HepG2 (cell line): Measurements from ENCODE around the gene VEGFB. TPM values are rescaled to one million over a fixed set of nuclear protein-coding genes. Genes with fewer than 3 reads are reported as not detected.
A peak's percentile ranks its signal among the peaks of the same experiment; 100 is the strongest.

Source experiments
- ATAC-seq: fragments of 200-7000 bp; cut with Tn5 transposase; 3 replicates; pipeline ENCODE4 v1.9.1; 2020; ENCODE audit warnings: mild to moderate bottlenecking, moderate library complexity
- BruUV-seq: library from RNA; stranded (reverse); fragments of 400-500 nt; replicated peaks from 2 replicates; lab custom pipeline; 2021; lab: Mats Ljungman, UMichigan
- CTCF ChIA-PET: fragments of 300-600 bp; formaldehyde crosslinking; extraction: SDS; loops from one replicate; lab custom pipeline; 2021; ENCODE audit warnings: low total read pairs, inconsistent platforms, low intra/inter-chr PET ratio; lab: Yijun Ruan, JAX
- POLR2A ChIA-PET: fragments of 350-600 bp; sonication (Branson Sonifier 250); formaldehyde crosslinking; loops from one replicate; lab custom pipeline; 2020; ENCODE audit warnings: antibody characterized with exemption, inconsistent platforms; lab: Yijun Ruan, JAX
- DNase-seq: peaks from one replicate; pipeline ENCODE4 v3.0.0-alpha.2; 2015; ENCODE audit warnings: low spot score
- FAIRE-seq: peaks from 3 replicates; lab custom pipeline; 2011; peaks lifted over from hg19 to GRCh38; lab: Jason Lieb, UNC
- H2AFZ ChIP-seq: one replicate; pipeline ENCODE4 v1.6.1; 2011; ENCODE audit warnings: low read length, inconsistent platforms
- H3K27ac ChIP-seq: fragments of 300-600 bp; 3 replicates; pipeline ENCODE4 v1.8.0; 2011; ENCODE audit warnings: mixed run types, mild to moderate bottlenecking, mixed read lengths, low read length, inconsistent platforms; ENCODE audit not compliant: insufficient read depth; ENCODE audit errors: extremely low read length
- H3K27me3 ChIP-seq, 2 experiments: fragments of 200-600 bp in 1 of 2; 2 replicates in 1 of 2; 3 replicates in 1 of 2; pipeline versions ENCODE4 v1.6.0 to v1.8.0; 2011; ENCODE audit warnings: low read length in 2 of 2, mild to moderate bottlenecking in 2 of 2, moderate library complexity in 2 of 2, inconsistent platforms in 1 of 2; ENCODE audit not compliant: insufficient read depth in 2 of 2, control insufficient read depth in 1 of 2
- H3K36me3 ChIP-seq, 2 experiments: fragments of 200-600 bp in 1 of 2; replicated peaks in 1 of 2; 2 replicates in 1 of 2; 3 replicates in 1 of 2; pipeline versions ENCODE4 v1.5.1 to v1.8.0; 2011; ENCODE audit warnings: low read length in 2 of 2, inconsistent platforms in 1 of 2; ENCODE audit not compliant: insufficient read depth in 2 of 2, control insufficient read depth in 1 of 2
- H3K4me1 ChIP-seq: 2 replicates; pipeline ENCODE4 v1.5.1; 2012; ENCODE audit warnings: low read length, inconsistent platforms; ENCODE audit not compliant: insufficient read depth
- H3K4me2 ChIP-seq: 2 replicates; pipeline ENCODE4 v1.6.0; 2011; ENCODE audit warnings: low read depth, low read length, inconsistent platforms
- H3K4me3 ChIP-seq, 3 experiments: fragments of 200-600 bp in 1 of 3; sonication (generic), shearing (Covaris generic) in 1 of 3; replicated peaks in 1 of 3; 2 replicates each; pipeline ENCODE4 v1.5.1; 2011 to 2016; ENCODE audit warnings: low read length in 3 of 3, inconsistent platforms in 2 of 3, low read depth in 2 of 3, mild to moderate bottlenecking in 2 of 3, control low read depth in 1 of 3, mixed read lengths in 1 of 3; ENCODE audit not compliant: insufficient read depth in 1 of 3
- H3K79me2 ChIP-seq: one replicate; pipeline ENCODE4 v1.6.1; 2011; ENCODE audit warnings: low read length, inconsistent platforms; ENCODE audit not compliant: insufficient read depth
- H3K9ac ChIP-seq: 2 replicates; pipeline ENCODE4 v1.6.0; 2011; ENCODE audit warnings: mild to moderate bottlenecking, low read depth, low read length, inconsistent platforms; ENCODE audit not compliant: insufficient read depth
- H3K9me3 ChIP-seq: 2 replicates; pipeline ENCODE4 v1.5.1; 2012; ENCODE audit warnings: mild to moderate bottlenecking, low read length
- H4K20me1 ChIP-seq: 2 replicates; pipeline ENCODE4 v1.6.0; 2011; ENCODE audit warnings: inconsistent platforms, mild to moderate bottlenecking, low read length, moderate library complexity; ENCODE audit not compliant: insufficient read depth
- AGO1 ChIP-seq: fragments of 200-400 bp; formaldehyde crosslinking; IDR thresholded peaks from 2 replicates; pipeline ENCODE4 v1.6.1; 2017; ENCODE audit warnings: mild to moderate bottlenecking, low read depth, low read length, moderate library complexity; ENCODE audit not compliant: poor library complexity, severe bottlenecking
- AGO2 ChIP-seq: fragments of 200-400 bp; formaldehyde crosslinking; optimal IDR thresholded peaks from 2 replicates; pipeline ENCODE3; 2017; ENCODE audit warnings: mild to moderate bottlenecking, low read depth, low read length, moderate library complexity
- SMYD3 ChIP-seq: sonication (generic); formaldehyde crosslinking; IDR thresholded peaks from 2 replicates; pipeline ENCODE4 v1.8.1; 2023; ENCODE audit warnings: mild to moderate bottlenecking, missing genetic modification reagents
- ZNF207 ChIP-seq: fragments of 450-650 bp; IDR thresholded peaks from 2 replicates; pipeline ENCODE4 v1.6.1; 2016; ENCODE audit warnings: antibody characterized with exemption, borderline replicate concordance
- ZNF432 ChIP-seq: sonication (generic); formaldehyde crosslinking; IDR thresholded peaks from 2 replicates; pipeline ENCODE4 v1.5.0; 2020; ENCODE audit warnings: missing genetic modification reagents, mild to moderate bottlenecking, borderline replicate concordance
- ZNF550 ChIP-seq: sonication (generic); formaldehyde crosslinking; IDR thresholded peaks from 2 replicates; pipeline ENCODE4 v1.4.0; 2020; ENCODE audit warnings: mild to moderate bottlenecking, missing genetic modification reagents, borderline replicate concordance
- WGBS: methylation state at CpG from one replicate; pipeline ENCODE4 v1.1.6; 2017; ENCODE audit warnings: low lambda C conversion rate; 5-methylcytosine and 5-hydroxymethylcytosine counted together
- in situ Hi-C: cut with HindIII; loops from 2 replicates; pipeline ENCODE4 v1.10.0; 2017; ENCODE audit warnings: low pct_unique_long_range_greater_than_20kb; ENCODE audit not compliant: extremely low pct_ligation_motif_present
- intact Hi-C: fragments of 100-400 bp; cut with micrococcal nuclease; formaldehyde crosslinking; loops from one replicate; pipeline ENCODE4 v1.10.0; 2022; ENCODE audit not compliant: unreplicated experiment
- polyA plus RNA-seq, 8 experiments: library from polyadenylated mRNA; depleted of rRNA in 3 of 8; stranded (reverse) in 7 of 8; unstranded in 1 of 8; fragments of >200 nt; fragmentation: Illumina TruSeq in 4 of 8; extraction: Trizol in 4 of 8; gene quantifications; 2 replicates each; pipeline versions ENCODE4 v1.2.1 to v1.2.3, GENCODE V29; 2011 to 2016; ENCODE audit warnings: low read depth in 4 of 8, missing spikeins in 1 of 8, mixed read lengths in 1 of 8; ENCODE audit not compliant: insufficient read depth in 1 of 8
- total RNA-seq, 5 experiments: library from RNA; depleted of rRNA; stranded (reverse); fragments of >200 nt; fragmentation: Illumina TruSeq; extraction: Trizol; gene quantifications; 2 replicates each; pipeline ENCODE4 v1.2.3, GENCODE V29; 2016; ENCODE audit warnings: low read depth in 1 of 5
- TF ChIP-seq, protein P1 (sequence below): IDR thresholded peaks from 2 replicates; pipeline ENCODE4 v1.6.1; 2016; ENCODE audit warnings: missing compliant biosample characterization, missing genetic modification reagents, borderline replicate concordance
- TF ChIP-seq, protein P2 (sequence below): sonication (generic); formaldehyde crosslinking; IDR thresholded peaks from 2 replicates; pipeline ENCODE4 v1.4.0; 2020; ENCODE audit warnings: missing genetic modification reagents, mild to moderate bottlenecking, borderline replicate concordance
- TF ChIP-seq, protein P3 (sequence below): sonication (generic); formaldehyde crosslinking; IDR thresholded peaks from 2 replicates; pipeline ENCODE4 v1.5.1; 2020; ENCODE audit warnings: mild to moderate bottlenecking, missing genetic modification reagents, moderate library complexity

VEGFB gene
- total and polyA plus RNA-seq, 2 of the 13 experiments (the other 11 are each of a cell fraction or from before 2014, with no cell fraction given), result 9.0 to 11.3 TPM

DNA sequence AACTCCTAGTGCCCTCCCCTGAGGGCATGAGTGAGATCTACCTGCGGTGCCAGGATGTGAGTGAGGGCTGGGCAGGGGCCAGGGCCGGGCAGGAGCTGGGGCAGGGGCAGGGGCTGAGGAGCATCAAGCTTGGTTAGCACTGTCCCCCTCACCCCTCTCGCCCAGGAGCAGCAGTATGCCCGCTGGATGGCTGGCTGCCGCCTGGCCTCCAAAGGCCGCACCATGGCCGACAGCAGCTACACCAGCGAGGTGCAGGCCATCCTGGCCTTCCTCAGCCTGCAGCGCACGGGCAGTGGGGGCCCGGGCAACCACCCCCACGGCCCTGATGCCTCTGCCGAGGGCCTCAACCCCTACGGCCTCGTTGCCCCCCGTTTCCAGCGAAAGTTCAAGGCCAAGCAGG, 14.1 kb upstream of the VEGFB start:
- Histone ChIP-seq H3K36me3 (peaks cover 0 to 3% of the 10 kb centered on the region in 2 experiments; a peak in 2 of 5 replicates), H3K4me3 (no peak overlapping the region), H3K27me3 (no peaks in the 10 kb centered on the region), H3K79me2 (no peaks in the 10 kb centered on the region), H4K20me1 (no peaks in the 10 kb centered on the region), H3K9me3 (no peaks in the 10 kb centered on the region), H3K9ac (no peak overlapping the region), H3K27ac (no peak overlapping the region), H3K4me2 (no peak overlapping the region), H2AFZ (no peak overlapping the region), H3K4me1 (peaks cover 37% of the 10 kb centered on the region)
- no TSS peak for BruUV-seq
- POLR2A ChIA-PET, result no interaction called here
- WGBS, result 95% methylated on average over 2 of the region's 17 CpGs
- TF ChIP-seq ZNF432 (no peak), ZNF207 (no peak), AGO2 (peak; percentile 59), ZNF550 (no peak), AGO1 (peak; percentile 28), SMYD3 (CRISPR knock-in tag) (no peak)
- TF ChIP-seq, protein P1, sequence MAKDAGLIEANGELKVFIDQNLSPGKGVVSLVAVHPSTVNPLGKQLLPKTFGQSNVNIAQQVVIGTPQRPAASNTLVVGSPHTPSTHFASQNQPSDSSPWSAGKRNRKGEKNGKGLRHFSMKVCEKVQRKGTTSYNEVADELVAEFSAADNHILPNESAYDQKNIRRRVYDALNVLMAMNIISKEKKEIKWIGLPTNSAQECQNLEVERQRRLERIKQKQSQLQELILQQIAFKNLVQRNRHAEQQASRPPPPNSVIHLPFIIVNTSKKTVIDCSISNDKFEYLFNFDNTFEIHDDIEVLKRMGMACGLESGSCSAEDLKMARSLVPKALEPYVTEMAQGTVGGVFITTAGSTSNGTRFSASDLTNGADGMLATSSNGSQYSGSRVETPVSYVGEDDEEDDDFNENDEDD (CRISPR knock-in tag), result no peak
- TF ChIP-seq, protein P2, sequence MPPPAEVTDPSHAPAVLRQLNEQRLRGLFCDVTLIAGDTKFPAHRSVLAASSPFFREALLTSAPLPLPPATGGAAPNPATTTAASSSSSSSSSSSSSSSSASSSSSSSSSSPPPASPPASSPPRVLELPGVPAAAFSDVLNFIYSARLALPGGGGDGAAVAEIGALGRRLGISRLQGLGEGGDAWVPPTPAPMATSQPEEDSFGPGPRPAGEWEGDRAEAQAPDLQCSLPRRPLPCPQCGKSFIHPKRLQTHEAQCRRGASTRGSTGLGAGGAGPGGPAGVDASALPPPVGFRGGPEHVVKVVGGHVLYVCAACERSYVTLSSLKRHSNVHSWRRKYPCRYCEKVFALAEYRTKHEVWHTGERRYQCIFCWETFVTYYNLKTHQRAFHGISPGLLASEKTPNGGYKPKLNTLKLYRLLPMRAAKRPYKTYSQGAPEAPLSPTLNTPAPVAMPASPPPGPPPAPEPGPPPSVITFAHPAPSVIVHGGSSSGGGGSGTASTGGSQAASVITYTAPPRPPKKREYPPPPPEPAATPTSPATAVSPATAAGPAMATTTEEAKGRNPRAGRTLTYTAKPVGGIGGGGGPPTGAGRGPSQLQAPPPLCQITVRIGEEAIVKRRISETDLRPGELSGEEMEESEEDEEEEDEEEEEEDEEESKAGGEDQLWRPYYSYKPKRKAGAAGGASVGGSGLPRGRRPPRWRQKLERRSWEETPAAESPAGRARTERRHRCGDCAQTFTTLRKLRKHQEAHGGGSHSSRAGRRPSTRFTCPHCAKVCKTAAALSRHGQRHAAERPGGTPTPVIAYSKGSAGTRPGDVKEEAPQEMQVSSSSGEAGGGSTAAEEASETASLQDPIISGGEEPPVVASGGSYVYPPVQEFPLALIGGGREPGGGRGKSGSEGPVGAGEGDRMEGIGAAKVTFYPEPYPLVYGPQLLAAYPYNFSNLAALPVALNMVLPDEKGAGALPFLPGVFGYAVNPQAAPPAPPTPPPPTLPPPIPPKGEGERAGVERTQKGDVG, result no peak
- TF ChIP-seq, protein P3, sequence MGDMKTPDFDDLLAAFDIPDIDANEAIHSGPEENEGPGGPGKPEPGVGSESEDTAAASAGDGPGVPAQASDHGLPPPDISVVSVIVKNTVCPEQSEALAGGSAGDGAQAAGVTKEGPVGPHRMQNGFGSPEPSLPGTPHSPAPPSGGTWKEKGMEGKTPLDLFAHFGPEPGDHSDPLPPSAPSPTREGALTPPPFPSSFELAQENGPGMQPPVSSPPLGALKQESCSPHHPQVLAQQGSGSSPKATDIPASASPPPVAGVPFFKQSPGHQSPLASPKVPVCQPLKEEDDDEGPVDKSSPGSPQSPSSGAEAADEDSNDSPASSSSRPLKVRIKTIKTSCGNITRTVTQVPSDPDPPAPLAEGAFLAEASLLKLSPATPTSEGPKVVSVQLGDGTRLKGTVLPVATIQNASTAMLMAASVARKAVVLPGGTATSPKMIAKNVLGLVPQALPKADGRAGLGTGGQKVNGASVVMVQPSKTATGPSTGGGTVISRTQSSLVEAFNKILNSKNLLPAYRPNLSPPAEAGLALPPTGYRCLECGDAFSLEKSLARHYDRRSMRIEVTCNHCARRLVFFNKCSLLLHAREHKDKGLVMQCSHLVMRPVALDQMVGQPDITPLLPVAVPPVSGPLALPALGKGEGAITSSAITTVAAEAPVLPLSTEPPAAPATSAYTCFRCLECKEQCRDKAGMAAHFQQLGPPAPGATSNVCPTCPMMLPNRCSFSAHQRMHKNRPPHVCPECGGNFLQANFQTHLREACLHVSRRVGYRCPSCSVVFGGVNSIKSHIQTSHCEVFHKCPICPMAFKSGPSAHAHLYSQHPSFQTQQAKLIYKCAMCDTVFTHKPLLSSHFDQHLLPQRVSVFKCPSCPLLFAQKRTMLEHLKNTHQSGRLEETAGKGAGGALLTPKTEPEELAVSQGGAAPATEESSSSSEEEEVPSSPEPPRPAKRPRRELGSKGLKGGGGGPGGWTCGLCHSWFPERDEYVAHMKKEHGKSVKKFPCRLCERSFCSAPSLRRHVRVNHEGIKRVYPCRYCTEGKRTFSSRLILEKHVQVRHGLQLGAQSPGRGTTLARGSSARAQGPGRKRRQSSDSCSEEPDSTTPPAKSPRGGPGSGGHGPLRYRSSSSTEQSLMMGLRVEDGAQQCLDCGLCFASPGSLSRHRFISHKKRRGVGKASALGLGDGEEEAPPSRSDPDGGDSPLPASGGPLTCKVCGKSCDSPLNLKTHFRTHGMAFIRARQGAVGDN (CRISPR knock-in tag), result peak; percentile 22; the same call in 1 of the 2 replicates
- ATAC-seq (peak; percentile 5; the same call in 2 of the 3 replicates), DNase-seq (no peak), FAIRE-seq (no peak)
- in situ Hi-C loops, result no loop called here
- intact Hi-C loops, result no loop called here
- CTCF ChIA-PET, result no interaction called here
